Measurements from ENCODE around the gene COL2A1.
A peak's percentile ranks its signal among the peaks of the same experiment; 100 is the strongest.

The COL2A1 gene

GRCh38 chr12:47949441-47950341 is 54.6 kb downstream of the COL2A1 start:
- no peak overlapping the region for H3K4me3 ChIP-seq (ENCODE audit: low read length)
- peak; percentile 92 for TF ChIP-seq CTCF (conservative IDR thresholded peaks at IDR 0.05; ENCODE audit: low read depth, low read length)
- no peak for DNase-seq (ENCODE audit: low read depth)

- DNase-seq (ENCODE audit: low read depth), result no peak
- TF ChIP-seq CTCF (conservative IDR thresholded peaks at IDR 0.05; ENCODE audit: low read depth, low read length), result no peak
- no peak overlapping the region for H3K4me3 ChIP-seq (ENCODE audit: low read length)
These were observed 56.9 kb downstream of the COL2A1 start for GRCh38 chr12:47947341-47947740.

DNA sequence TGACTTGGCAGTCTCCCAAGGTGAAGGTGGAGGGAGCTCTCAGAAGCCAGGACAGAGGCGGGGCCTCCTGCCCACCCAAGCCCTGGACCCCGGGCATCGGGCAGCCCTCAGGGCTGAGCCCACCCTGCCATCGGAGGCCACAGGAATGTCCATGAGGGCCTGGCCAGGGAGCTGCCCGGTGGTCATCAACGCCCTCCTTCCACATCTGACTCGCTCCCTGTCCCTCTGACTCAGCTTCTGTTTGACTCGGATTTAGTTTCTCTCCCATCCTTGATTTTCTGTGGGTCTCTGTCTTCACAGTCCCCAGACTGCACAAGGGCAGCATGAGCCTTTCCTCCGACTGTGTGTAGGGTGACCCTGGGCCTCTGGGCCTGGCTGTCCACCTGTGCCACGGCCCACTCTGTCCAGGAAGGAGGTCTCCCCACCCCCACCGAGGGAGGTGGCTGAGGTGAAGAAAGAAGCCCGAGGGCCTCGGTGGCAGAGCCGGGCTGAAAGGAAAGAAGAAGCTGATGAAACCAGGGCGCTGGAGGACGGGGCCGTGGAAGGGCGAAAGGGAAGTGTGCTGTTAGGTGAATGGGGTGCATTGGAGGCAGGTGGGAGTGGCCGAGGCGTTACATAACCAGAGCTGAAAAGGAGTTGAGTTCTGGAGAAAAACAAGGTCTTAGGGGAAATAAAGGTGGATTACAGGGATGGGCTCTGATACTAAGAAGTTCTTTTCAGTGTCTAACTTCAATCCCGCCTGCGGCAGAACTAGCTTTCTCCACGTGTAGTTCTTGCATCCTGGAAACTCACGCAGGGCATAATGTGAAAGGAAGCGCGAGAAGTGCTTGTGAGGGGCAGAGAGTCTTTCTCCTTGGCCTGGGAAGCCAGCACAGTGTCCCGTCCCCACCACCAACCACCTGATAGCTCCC is 57.6 kb downstream of the COL2A1 start:
- DNase-seq (ENCODE audit: low read depth), result no peak
- H3K4me3 ChIP-seq (ENCODE audit: low read length), result no peak overlapping the region
- TF ChIP-seq CTCF (conservative IDR thresholded peaks at IDR 0.05; ENCODE audit: low read depth, low read length), result no peak

GRCh38 chr12:47945341-47945728 is 58.9 kb downstream of the COL2A1 start:
- DNase-seq (ENCODE audit: low read depth), result no peak
- TF ChIP-seq CTCF (conservative IDR thresholded peaks at IDR 0.05; ENCODE audit: low read depth, low read length), result no peak
- no peak overlapping the region for H3K4me3 ChIP-seq (ENCODE audit: low read length)

GRCh38 chr12:47944685-47945340 is 59.5 kb downstream of the COL2A1 start:
- TF ChIP-seq CTCF (conservative IDR thresholded peaks at IDR 0.05; ENCODE audit: low read depth, low read length), result no peak
- no peak for DNase-seq (ENCODE audit: low read depth)
- no peak overlapping the region for H3K4me3 ChIP-seq (ENCODE audit: low read length)

DNA sequence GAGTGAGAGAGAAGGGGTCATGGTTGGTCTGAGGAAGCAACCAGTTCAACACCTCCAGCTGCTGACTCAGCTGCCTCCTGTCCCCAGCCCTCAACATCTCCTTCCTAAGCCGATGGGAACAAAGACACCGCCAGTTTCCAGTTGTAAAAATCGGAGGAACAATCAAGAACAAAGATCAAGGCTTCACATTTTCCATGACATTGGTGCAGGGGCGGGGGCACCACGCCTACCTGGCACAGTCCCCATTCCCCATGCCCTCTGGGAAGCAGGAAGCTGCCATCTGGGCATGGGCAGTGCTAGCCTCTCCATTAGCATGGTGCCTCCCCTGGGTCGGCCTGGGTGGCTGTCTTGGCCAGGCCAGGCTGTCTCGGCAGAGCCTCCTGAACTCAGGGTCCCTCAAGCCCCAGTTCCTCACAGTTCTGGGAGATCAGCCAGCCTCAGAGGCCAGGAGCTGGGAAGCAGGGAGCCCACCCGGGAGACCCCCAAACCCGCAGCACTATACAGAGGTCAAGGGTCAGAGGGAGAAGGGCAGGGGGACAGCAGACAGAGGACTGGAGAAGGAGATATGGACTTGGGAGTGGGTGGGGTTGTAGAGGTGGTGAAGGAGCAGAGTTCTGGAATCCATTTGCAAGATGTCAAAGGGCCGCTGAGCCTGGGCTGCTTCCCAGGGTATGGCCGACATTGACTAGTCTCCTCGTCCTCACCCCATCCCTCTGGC is 60.5 kb downstream of the COL2A1 start:
- DNase-seq (ENCODE audit: low read depth), result no peak
- H3K4me3 ChIP-seq (ENCODE audit: low read length), result no peak overlapping the region
- no peak for TF ChIP-seq CTCF (conservative IDR thresholded peaks at IDR 0.05; ENCODE audit: low read depth, low read length)

Measured in retinal pigment epithelial cell (primary cell).